MM.1S (cell line): ENCODE measurements around the gene KCNG2.

Experiments used
- EZH2 ChIP-seq: fragments of 300-600 bp; sonication (generic); optimal IDR thresholded peaks from 2 replicates; pipeline ENCODE3; 2017; ENCODE audit warnings: low read depth, mild to moderate bottlenecking, antibody characterized with exemption, low read length, mixed read lengths
- EZH2phosphoT487 ChIP-seq: fragments of 300-600 bp; sonication (generic); IDR thresholded peaks from 2 replicates; pipeline ENCODE4 v1.6.1; 2018; ENCODE audit warnings: antibody characterized with exemption, low read length
- TF ChIP-seq, protein P1 (sequence below): fragments of 300-600 bp; sonication (generic); IDR thresholded peaks from 2 replicates; pipeline ENCODE4 v1.5.1; 2016; ENCODE audit warnings: antibody characterized with exemption, low read length, mixed read lengths

DNA sequence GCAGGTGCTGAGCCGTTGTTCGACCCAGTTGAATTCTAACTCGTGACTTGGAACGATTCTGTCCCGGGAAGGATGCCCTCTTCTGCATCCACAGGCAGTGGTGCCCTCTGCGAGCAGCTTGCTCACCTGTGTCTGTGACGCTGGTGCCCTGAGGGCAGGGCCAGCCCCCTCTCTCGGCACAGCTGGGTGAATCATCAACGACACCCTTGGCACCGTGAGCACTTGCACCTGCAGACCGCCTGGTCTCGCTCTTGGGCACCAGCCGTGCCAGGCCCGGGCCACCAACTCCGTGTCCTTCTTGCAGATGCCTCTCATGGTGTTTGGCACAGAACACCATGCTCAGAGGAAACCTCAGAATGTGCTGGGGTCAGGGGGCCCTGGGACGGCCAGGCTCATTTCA is 78.8 kb downstream of the KCNG2 start:
- TF ChIP-seq, protein P1, sequence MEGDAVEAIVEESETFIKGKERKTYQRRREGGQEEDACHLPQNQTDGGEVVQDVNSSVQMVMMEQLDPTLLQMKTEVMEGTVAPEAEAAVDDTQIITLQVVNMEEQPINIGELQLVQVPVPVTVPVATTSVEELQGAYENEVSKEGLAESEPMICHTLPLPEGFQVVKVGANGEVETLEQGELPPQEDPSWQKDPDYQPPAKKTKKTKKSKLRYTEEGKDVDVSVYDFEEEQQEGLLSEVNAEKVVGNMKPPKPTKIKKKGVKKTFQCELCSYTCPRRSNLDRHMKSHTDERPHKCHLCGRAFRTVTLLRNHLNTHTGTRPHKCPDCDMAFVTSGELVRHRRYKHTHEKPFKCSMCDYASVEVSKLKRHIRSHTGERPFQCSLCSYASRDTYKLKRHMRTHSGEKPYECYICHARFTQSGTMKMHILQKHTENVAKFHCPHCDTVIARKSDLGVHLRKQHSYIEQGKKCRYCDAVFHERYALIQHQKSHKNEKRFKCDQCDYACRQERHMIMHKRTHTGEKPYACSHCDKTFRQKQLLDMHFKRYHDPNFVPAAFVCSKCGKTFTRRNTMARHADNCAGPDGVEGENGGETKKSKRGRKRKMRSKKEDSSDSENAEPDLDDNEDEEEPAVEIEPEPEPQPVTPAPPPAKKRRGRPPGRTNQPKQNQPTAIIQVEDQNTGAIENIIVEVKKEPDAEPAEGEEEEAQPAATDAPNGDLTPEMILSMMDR, result no peak
- TF ChIP-seq EZH2 (no peak), EZH2phosphoT487 (no peak)
